SK-N-SH (cell line): ENCODE data around the gene SLC35B3. TPM values are rescaled to one million over a fixed set of nuclear protein-coding genes. Genes with fewer than 3 reads are reported as not detected.

Source experiments
- CTCF ChIA-PET: fragments of 300-600, 350-600 bp; formaldehyde crosslinking; extraction: SDS; loops from one replicate; lab custom pipeline; 2021; lab: Yijun Ruan, JAX
- POLR2A ChIA-PET: fragments of 350-600 bp; sonication (Branson Sonifier 250); formaldehyde crosslinking; extraction: SDS; loops from one replicate; lab custom pipeline; 2020; ENCODE audit warnings: antibody characterized with exemption, inconsistent platforms; lab: Yijun Ruan, JAX
- DNase-seq: peaks from one replicate; pipeline ENCODE4 v3.0.0; 2012
- H2AFZ ChIP-seq: fragments of 200-600 bp; sonication (generic); 2 replicates; pipeline ENCODE4 v1.8.1; 2016; ENCODE audit warnings: antibody characterized with exemption, mild to moderate bottlenecking, low read depth
- H3F3A ChIP-seq: fragments of 200-600 bp; sonication (generic); replicated peaks from 2 replicates; pipeline ENCODE3; 2016; ENCODE audit warnings: antibody characterized with exemption, mild to moderate bottlenecking; ENCODE audit not compliant: insufficient read depth
- H3K27ac ChIP-seq, 2 experiments: fragments of 200-500 bp in 1 of 2; fragments of 200-600 bp in 1 of 2; sonication (Bioruptor generic) in 1 of 2; sonication (generic), shearing (Covaris generic) in 1 of 2; 2 replicates each; pipeline versions ENCODE4 v1.5.1 to v1.6.1; 2014 to 2016; ENCODE audit warnings: low read depth in 2 of 2, inconsistent platforms in 1 of 2, low read length in 1 of 2, mild to moderate bottlenecking in 1 of 2, mixed read lengths in 1 of 2
- H3K27me3 ChIP-seq: fragments of 200-600 bp; sonication (generic), shearing (Covaris generic); 2 replicates; pipeline ENCODE4 v1.6.1; 2016; ENCODE audit warnings: mixed run types; ENCODE audit not compliant: insufficient read depth
- H3K36me3 ChIP-seq, 2 experiments: fragments of 200-500 bp in 1 of 2; fragments of 200-600 bp in 1 of 2; sonication (Bioruptor generic) in 1 of 2; sonication (generic) in 1 of 2; replicated peaks in 1 of 2; 2 replicates each; pipeline versions ENCODE3 to v1.5.1; 2014 to 2016; ENCODE audit warnings: low read length in 1 of 2, mild to moderate bottlenecking in 1 of 2; ENCODE audit not compliant: insufficient read depth in 2 of 2, control insufficient read depth in 1 of 2
- H3K4me1 ChIP-seq, 2 experiments: fragments of 200-500 bp in 1 of 2; fragments of 200-600 bp in 1 of 2; sonication (Bioruptor generic) in 1 of 2; sonication (generic), shearing (Covaris generic) in 1 of 2; 2 replicates each; pipeline versions ENCODE4 v1.5.1 to v1.6.1; 2014 to 2016; ENCODE audit warnings: low read depth in 1 of 2, low read length in 1 of 2, mixed run types in 1 of 2; ENCODE audit not compliant: insufficient read depth in 2 of 2, control insufficient read depth in 1 of 2
- H3K4me2 ChIP-seq: fragments of 200-600 bp; sonication (generic), shearing (Covaris generic); 2 replicates; pipeline ENCODE4 v1.6.1; 2017; ENCODE audit warnings: mixed run types
- H3K4me3 ChIP-seq, 2 experiments: fragments of 200-500 bp in 1 of 2; fragments of 200-600 bp in 1 of 2; sonication (Bioruptor generic) in 1 of 2; sonication (generic), shearing (Covaris generic) in 1 of 2; 2 replicates each; pipeline versions ENCODE4 v1.5.1 to v1.8.1; 2014 to 2016; ENCODE audit warnings: low read depth in 2 of 2, inconsistent platforms in 1 of 2, low read length in 1 of 2, mild to moderate bottlenecking in 1 of 2, mixed read lengths in 1 of 2, moderate library complexity in 1 of 2
- H3K79me2 ChIP-seq: fragments of 200-600 bp; sonication (generic); 2 replicates; pipeline ENCODE4 v1.8.1; 2017; ENCODE audit warnings: mild to moderate bottlenecking; ENCODE audit not compliant: insufficient read depth
- H3K9ac ChIP-seq: fragments of 200-600 bp; sonication (generic); 2 replicates; pipeline ENCODE4 v1.6.1; 2017; ENCODE audit warnings: mixed run types
- H3K9me2 ChIP-seq: fragments of 200-600 bp; sonication (generic); 2 replicates; pipeline ENCODE4 v1.6.1; 2017; ENCODE audit warnings: mixed run types
- H3K9me3 ChIP-seq: fragments of 200-600 bp; sonication (generic); 2 replicates; pipeline ENCODE4 v1.6.1; 2017; ENCODE audit warnings: mixed run types, mild to moderate bottlenecking, moderate library complexity
- H4K20me1 ChIP-seq: fragments of 200-600 bp; sonication (generic); 2 replicates; pipeline ENCODE4 v1.6.1; 2017; ENCODE audit warnings: mild to moderate bottlenecking, mixed run types; ENCODE audit not compliant: insufficient read depth
- CHD2 ChIP-seq: fragments of 150-350 bp; IDR thresholded peaks from 2 replicates; pipeline ENCODE4 v1.6.1; 2018; ENCODE audit warnings: low read length; ENCODE audit not compliant: partially characterized antibody
- CTCF ChIP-seq: fragments of 200-600 bp; sonication (generic); IDR thresholded peaks from 2 replicates; pipeline ENCODE4 v1.6.1; 2017; ENCODE audit warnings: antibody characterized with exemption, mild to moderate bottlenecking, moderate library complexity
- FOSL2 ChIP-seq: IDR thresholded peaks from 2 replicates; pipeline ENCODE4 v1.4.0; 2012; ENCODE audit warnings: low read depth, mild to moderate bottlenecking, moderate library complexity, borderline replicate concordance
- FOXJ3 ChIP-seq: sonication (generic); formaldehyde crosslinking; IDR thresholded peaks from 2 replicates; pipeline ENCODE4 v1.5.1; 2020; ENCODE audit warnings: mild to moderate bottlenecking, missing genetic modification reagents
- FOXM1 ChIP-seq: IDR thresholded peaks from 2 replicates; pipeline ENCODE4 v1.4.0; 2012; ENCODE audit warnings: low read depth, mild to moderate bottlenecking
- GABPA ChIP-seq: IDR thresholded peaks from 2 replicates; pipeline ENCODE4 v1.4.0; 2012; ENCODE audit warnings: low read depth, mild to moderate bottlenecking
- IRF3 ChIP-seq: fragments of 150-350 bp; IDR thresholded peaks from 2 replicates; pipeline ENCODE4 v1.6.1; 2016; ENCODE audit warnings: mild to moderate bottlenecking, low read depth, low read length
- MEF2A ChIP-seq: IDR thresholded peaks from 2 replicates; pipeline ENCODE4 v1.4.0; 2012; ENCODE audit warnings: low read depth, borderline replicate concordance
- MXI1 ChIP-seq: IDR thresholded peaks from 2 replicates; pipeline ENCODE4 v1.6.1; 2012; ENCODE audit warnings: mild to moderate bottlenecking, low read depth, low read length, improper control_type of control experiment
- NRF1 ChIP-seq: IDR thresholded peaks from 2 replicates; pipeline ENCODE4 v1.6.1; 2012; ENCODE audit warnings: low read depth, mild to moderate bottlenecking, low read length
- RAD21 ChIP-seq: IDR thresholded peaks from 2 replicates; pipeline ENCODE4 v1.6.1; 2012; ENCODE audit warnings: mild to moderate bottlenecking, low read length
- REST ChIP-seq: IDR thresholded peaks from 2 replicates; pipeline ENCODE4 v1.6.1; 2012; ENCODE audit warnings: mild to moderate bottlenecking, low read depth, low read length, moderate library complexity
- RXRA ChIP-seq: IDR thresholded peaks from 2 replicates; pipeline ENCODE4 v1.4.0; 2012; ENCODE audit warnings: low read depth, mild to moderate bottlenecking, borderline replicate concordance
- SIN3A ChIP-seq: IDR thresholded peaks from 2 replicates; pipeline ENCODE4 v1.6.1; 2012; ENCODE audit warnings: low read depth, mild to moderate bottlenecking, low read length, moderate library complexity, borderline replicate concordance
- SMC3 ChIP-seq: IDR thresholded peaks from 2 replicates; pipeline ENCODE4 v1.6.1; 2012; ENCODE audit warnings: low read depth, low read length, improper control_type of control experiment
- TAF1 ChIP-seq: IDR thresholded peaks from 2 replicates; pipeline ENCODE4 v1.6.1; 2012; ENCODE audit warnings: low read depth, mild to moderate bottlenecking, low read length, moderate library complexity, borderline replicate concordance
- TEAD4 ChIP-seq: IDR thresholded peaks from 2 replicates; pipeline ENCODE4 v1.4.0; 2012; ENCODE audit warnings: mild to moderate bottlenecking, borderline replicate concordance; ENCODE audit not compliant: insufficient read depth
- USF1 ChIP-seq: IDR thresholded peaks from 2 replicates; pipeline ENCODE4 v1.4.0; 2012; ENCODE audit warnings: low read depth, borderline replicate concordance
- YY1 ChIP-seq: IDR thresholded peaks from 2 replicates; pipeline ENCODE4 v1.4.0; 2012; ENCODE audit warnings: low read depth, mild to moderate bottlenecking
- ZBTB33 ChIP-seq: IDR thresholded peaks from 2 replicates; pipeline ENCODE4 v1.4.0; 2012; ENCODE audit warnings: low read depth, borderline replicate concordance
- WGBS: methylation state at CpG from one replicate; pipeline ENCODE4 v1.1.6; 2017; ENCODE audit warnings: low lambda C conversion rate; 5-methylcytosine and 5-hydroxymethylcytosine counted together
- polyA plus RNA-seq, 3 experiments: library from polyadenylated mRNA; depleted of rRNA; stranded (reverse); fragments of >200 nt; gene quantifications; 2 replicates each; pipeline ENCODE4 v1.2.3, GENCODE V29; 2012
- TF ChIP-seq, protein P1 (sequence below): fragments of 150-350 bp; IDR thresholded peaks from 2 replicates; pipeline ENCODE4 v1.6.1; 2017; ENCODE audit warnings: antibody characterized with exemption, low read length, low read depth, borderline replicate concordance

SLC35B3 gene
- 11.0 and 12.6 TPM in 2 replicates for polyA plus RNA-seq (2012; rRNA removed)
- polyA plus RNA-seq (2012; cell fraction: cytosol; rRNA removed), result 16.2 and 19.2 TPM in 2 replicates
- 9.2 and 15.9 TPM in 2 replicates for polyA plus RNA-seq (2012; cell fraction: nucleus; rRNA removed)

DNA sequence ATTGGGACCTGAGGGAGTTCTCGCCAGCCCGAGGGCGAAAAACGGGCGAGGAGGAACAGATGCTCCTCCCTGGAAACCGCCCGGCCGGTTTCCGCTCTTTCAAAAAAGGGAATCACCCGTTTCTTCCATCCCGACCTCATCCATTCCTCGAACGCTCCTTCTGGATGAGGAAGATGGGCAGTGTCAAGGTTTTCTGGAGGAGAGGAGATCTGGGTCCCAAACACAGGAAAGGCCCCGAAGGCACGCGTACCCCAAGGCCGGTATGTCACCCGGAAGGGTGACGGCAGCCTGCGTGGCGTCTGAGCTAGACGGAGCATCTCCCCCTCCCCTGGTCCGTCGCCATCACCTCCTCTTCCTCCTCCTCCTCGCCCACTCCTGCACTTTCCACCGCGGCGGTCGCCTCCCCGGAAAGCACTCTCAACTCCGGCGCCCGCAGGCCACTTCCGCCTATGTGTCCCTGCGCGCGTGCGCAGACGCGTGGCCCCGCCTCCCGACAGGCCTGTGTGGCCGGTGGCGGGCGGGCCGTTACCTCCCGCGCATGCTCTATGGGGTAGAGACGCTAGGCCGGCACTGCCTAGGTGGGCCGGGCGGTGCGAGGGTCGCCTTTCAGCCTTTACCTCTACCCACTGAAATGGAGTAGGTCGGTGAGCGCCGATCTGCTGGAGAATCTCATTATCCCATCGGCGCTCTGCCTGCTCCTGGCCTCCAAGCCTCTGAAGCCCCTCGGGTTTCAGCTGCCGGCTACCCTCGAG is at the start of gene SLC35B3:
TSS of gene SLC35B3 (minus strand) at position 453 of the 752 bp plus-strand sequence.
- no peaks in the 10 kb centered on the region for H3K9me2 ChIP-seq
- peak within 1 kb of the TSS; percentile 84 to 90 for H3K27ac ChIP-seq
- CTCF ChIA-PET, result no interaction called here
- H3K4me1 ChIP-seq, result peaks cover 11 to 13% of the 10 kb centered on the region in 2 experiments; a peak in 3 of 4 replicates
- peak within 1 kb of the TSS; percentile 99 for H2AFZ ChIP-seq
- peaks cover 3 to 13% of the 10 kb centered on the region in 2 experiments for H3K36me3 ChIP-seq
- peaks cover 12% of the 10 kb centered on the region for H4K20me1 ChIP-seq
- WGBS, result 7% methylated on average over 28 of the region's 62 CpGs
- H3K79me2 ChIP-seq, result peaks cover 47% of the 10 kb centered on the region
- no peaks in the 10 kb centered on the region for H3K9me3 ChIP-seq
- H3K9ac ChIP-seq, result peak within 1 kb of the TSS; percentile 88
- H3F3A ChIP-seq, result peaks cover 5% of the 10 kb centered on the region
- no peaks in the 10 kb centered on the region for H3K27me3 ChIP-seq
- peak; percentile 96 for DNase-seq
- peak within 1 kb of the TSS; percentile 87 for H3K4me2 ChIP-seq
- H3K4me3 ChIP-seq, result peak within 1 kb of the TSS; percentile 91 to 97
- POLR2A ChIA-PET, result no interaction called here
- TF ChIP-seq NRF1, result peak; percentile 91
- TF ChIP-seq ZBTB33, result no peak
- peak; percentile 44 for TF ChIP-seq TAF1
- no peak for TF ChIP-seq RXRA
- TF ChIP-seq SMC3, result no peak
- no peak for TF ChIP-seq MEF2A
- peak; percentile 71 for TF ChIP-seq GABPA
- peak; percentile 8; the same call in 1 of the 2 replicates for TF ChIP-seq REST
- no peak for TF ChIP-seq FOSL2
- TF ChIP-seq YY1, result no peak
- no peak for TF ChIP-seq CTCF
- no peak for TF ChIP-seq FOXJ3
- TF ChIP-seq MXI1, result peak; percentile 66; the same call in 1 of the 2 replicates
- no peak for TF ChIP-seq IRF3
- no peak for TF ChIP-seq TEAD4
- no peak for TF ChIP-seq FOXM1
- no peak for TF ChIP-seq CHD2
- peak; percentile 77; the same call in 1 of the 2 replicates for TF ChIP-seq SIN3A
- TF ChIP-seq, protein P1, sequence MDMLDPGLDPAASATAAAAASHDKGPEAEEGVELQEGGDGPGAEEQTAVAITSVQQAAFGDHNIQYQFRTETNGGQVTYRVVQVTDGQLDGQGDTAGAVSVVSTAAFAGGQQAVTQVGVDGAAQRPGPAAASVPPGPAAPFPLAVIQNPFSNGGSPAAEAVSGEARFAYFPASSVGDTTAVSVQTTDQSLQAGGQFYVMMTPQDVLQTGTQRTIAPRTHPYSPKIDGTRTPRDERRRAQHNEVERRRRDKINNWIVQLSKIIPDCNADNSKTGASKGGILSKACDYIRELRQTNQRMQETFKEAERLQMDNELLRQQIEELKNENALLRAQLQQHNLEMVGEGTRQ, result no peak
- TF ChIP-seq RAD21, result no peak
- TF ChIP-seq USF1, result no peak
